Esophagus squamous epithelium (tissue), 4 donors: ENCODE measurements around the gene KCNH4.

Experiments used
- POLR2A ChIP-seq, 4 donors: fragments of 450-650 bp; IDR thresholded peaks; one replicate each; pipeline ENCODE4 v1.6.1; 2017; ENCODE audit warnings: antibody characterized with exemption in 4 of 4, mild to moderate bottlenecking in 4 of 4, moderate library complexity in 3 of 4
- TF ChIP-seq, protein P1 (sequence below), 6 experiments: fragments of 450-650 bp in 4 of 6; fragments of 200-600 bp in 2 of 6; sonication (generic) in 2 of 6; IDR thresholded peaks; one replicate each; pipeline ENCODE4 v1.5.1; 2016 to 2019; ENCODE audit warnings: antibody characterized with exemption in 6 of 6, mild to moderate bottlenecking in 4 of 6, moderate library complexity in 4 of 6

DNA sequence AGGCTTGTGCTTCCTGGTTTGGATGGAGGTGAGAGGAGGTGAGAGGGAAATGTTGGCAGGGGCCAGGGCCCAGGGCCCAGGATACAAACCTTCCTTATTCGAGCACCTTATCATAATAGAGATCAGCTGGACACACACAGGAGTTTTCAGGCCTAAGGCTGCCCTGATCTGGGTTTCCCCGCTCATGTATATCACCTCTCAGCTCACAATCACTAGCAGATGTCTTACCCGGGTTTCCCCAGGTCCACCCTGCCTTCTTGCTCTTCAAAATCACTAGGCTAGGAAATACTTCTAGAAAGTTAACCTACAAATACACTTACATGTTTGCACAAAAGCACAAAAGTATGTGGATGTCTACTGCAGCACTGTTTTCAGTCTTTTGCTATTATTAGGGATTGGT is 54.1 kb downstream of the KCNH4 start:
- TF ChIP-seq POLR2A (IDR thresholded peaks at IDR 0.05): no peak
- TF ChIP-seq, protein P1, sequence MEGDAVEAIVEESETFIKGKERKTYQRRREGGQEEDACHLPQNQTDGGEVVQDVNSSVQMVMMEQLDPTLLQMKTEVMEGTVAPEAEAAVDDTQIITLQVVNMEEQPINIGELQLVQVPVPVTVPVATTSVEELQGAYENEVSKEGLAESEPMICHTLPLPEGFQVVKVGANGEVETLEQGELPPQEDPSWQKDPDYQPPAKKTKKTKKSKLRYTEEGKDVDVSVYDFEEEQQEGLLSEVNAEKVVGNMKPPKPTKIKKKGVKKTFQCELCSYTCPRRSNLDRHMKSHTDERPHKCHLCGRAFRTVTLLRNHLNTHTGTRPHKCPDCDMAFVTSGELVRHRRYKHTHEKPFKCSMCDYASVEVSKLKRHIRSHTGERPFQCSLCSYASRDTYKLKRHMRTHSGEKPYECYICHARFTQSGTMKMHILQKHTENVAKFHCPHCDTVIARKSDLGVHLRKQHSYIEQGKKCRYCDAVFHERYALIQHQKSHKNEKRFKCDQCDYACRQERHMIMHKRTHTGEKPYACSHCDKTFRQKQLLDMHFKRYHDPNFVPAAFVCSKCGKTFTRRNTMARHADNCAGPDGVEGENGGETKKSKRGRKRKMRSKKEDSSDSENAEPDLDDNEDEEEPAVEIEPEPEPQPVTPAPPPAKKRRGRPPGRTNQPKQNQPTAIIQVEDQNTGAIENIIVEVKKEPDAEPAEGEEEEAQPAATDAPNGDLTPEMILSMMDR (IDR thresholded peaks at IDR 0.05): no peak
